NCI-H2107 (cell line): ENCODE results near the gene UVRAG.

Experiments
- DNase-seq: peaks from one replicate; lab custom pipeline; 2025; lab: John Stamatoyannopoulos, UW

UVRAG gene

DNA sequence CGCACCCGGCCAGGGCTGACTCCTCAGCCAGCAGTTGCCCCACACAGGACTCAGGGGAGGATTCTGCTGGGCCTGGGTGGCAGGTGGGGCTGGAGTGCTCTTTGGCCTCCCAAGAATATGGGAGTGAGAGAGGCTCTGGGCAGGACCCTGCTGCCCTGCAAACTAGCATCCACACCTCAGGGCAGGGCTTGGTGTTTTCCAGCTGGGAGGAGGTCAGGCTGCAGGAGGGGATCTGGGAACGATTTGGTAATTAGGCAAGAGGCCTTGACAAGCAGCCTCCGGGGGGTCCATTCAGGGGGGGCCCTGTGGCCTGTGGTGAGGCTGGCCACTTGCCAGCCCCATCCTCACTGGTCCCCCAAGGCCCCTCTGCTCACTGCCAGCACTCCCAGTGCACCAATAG is 355.5 kb downstream of the UVRAG start:
- DNase-seq, result no peak

DNA sequence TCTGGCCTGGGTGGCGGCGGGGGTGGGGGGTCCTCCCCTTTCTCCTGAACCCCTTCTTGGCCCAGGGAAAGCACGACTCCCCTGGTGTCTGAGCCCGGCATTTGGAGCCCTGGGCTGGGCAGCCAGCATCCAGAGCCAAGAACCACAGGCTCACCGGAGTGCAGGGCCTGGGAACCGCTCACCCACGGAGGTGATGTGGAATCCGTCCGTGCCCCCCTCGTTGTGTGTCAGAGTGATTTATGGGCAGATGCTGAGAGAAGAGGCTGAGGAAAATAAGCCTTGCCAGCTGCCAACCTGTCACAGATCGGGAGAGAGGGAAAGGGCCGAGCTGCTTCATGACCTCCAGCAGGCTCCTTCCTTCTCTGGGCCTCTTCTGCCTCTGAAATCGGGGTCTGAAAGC is 357.6 kb downstream of the UVRAG start:
- DNase-seq, result no peak

DNA sequence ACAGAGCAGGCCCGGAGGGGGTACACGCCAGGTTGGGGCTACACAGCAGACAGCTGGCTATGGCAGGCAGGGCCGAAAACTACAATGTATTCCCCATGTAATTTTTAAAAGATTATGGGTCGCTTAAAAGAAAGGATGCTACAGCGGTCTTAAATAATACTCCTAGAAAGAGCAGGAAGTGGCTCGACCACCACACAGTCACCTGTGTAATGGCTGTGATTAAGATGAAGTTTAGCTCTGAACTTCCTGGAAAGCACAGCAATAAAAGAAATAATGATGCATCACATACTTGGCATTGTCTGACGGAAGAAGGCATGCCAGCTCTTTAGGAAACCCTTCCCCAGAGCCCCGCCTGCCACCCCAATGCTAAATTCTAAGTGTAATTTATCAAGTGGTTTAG is 358.7 kb downstream of the UVRAG start:
- DNase-seq, result no peak

GRCh38 chr11:76174330-76174729 is 359.3 kb downstream of the UVRAG start:
- DNase-seq, result no peak

DNA sequence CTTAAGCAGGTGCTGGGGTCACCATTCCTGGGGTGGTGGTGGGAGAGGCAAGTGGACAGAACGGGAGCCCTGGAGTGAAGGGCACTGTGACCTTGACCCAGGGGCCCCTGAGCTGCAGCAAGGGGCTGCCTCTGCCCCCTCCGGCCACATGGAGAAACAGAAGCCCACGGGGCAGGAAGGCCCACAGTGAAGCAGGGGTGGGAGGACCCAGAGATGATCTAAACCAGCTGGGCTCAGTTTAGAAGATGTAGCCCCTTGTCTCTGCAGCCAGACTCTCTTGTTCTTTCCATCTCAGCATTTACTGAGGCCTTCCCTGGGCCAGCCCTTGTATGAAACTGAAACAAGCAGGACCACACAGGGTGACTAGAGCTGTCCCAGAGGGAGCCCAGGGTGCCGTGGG is 360.8 kb downstream of the UVRAG start:
- DNase-seq, result no peak

GRCh38 chr11:76176463-76176862 is 361.5 kb downstream of the UVRAG start:
- DNase-seq, result no peak

DNA sequence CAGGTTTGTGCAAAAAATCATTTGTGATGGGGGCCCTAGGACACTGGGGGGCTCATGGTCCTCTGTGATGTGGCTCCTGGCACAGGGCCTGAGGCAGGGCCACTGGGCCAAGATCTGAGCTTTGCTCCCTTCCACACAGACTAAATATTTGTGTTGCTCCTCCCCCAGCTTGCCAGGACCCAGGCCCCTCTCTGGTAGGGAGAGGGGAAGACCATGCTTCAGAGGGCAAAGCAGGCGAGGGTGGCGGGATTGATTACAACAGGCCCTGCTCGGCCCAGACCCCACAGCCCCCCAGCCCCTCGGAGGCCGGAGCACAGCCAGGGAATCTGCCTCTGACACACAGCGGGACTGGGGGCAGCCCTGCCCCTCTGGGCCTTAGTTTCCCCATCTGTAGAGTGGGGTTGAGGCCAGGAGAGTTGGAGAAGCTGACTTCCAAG is 362.3 kb downstream of the UVRAG start:
- DNase-seq, result no peak

DNA sequence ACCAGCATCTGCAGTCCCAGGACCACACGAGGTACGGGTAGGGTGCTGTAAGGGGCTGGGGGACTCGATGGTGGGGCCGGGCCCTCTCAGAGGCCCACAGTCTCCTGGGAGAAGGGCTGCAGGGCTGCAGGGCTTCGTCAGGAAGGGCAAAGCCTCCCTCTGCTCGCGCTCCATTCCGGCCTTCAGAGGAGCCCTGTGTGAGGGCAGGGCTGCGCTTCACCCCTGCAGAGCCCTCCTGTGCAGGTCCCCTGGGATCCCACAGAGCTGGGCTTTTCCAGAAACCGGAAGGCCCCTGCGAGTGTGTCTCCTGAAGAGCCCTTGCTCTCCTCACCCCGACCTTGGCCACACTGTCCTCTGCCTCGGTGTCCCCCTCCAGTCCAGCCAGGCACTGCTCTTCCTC is 364.1 kb downstream of the UVRAG start:
- no peak for DNase-seq

DNA sequence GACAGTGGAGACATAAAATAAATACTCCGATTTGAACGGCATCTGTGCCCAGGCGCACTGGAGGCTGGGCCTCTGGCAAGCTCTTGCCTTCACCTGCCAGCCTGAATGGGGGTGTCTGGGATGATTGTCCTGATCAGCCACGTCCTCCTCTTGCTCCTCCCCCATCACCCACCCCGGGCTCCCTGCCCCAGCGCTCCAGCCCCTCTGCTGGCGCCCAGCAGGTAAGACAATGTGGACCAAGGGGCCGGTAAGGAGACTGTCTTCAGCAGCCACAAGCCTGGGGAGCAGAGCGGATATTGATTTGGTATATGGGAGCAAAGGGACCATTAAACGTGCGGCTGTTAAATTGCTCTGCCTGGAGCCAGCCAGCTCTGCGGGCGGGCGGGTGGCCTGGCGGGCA is 366.4 kb downstream of the UVRAG start:
- DNase-seq, result no peak

GRCh38 chr11:76184551-76184993 is 369.6 kb downstream of the UVRAG start:
- no peak for DNase-seq

DNA sequence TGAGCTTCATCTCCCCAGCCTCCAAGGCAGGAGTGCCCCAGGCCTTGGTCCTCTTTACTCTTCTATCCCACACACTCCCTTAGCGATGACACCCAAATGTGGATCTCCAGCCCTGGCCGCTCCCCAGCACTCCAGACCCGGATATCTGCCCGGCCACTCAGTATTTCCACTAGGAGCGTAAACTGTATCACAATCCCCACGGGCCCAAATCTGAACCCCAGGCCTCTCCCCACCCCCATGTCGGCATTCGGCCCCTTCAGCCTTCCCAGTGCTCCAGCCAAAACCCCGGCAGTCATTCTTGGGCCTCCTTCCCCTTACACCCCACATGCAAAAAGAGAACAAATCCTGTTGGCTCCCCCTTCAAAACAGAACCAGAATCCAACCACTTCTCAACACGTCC is 370.5 kb downstream of the UVRAG start:
- no peak for DNase-seq

- no peak for DNase-seq
These were observed 371.0 kb downstream of the UVRAG start for GRCh38 chr11:76185931-76186401.

- DNase-seq, result no peak
These were observed 371.8 kb downstream of the UVRAG start for GRCh38 chr11:76186776-76187279.

DNA sequence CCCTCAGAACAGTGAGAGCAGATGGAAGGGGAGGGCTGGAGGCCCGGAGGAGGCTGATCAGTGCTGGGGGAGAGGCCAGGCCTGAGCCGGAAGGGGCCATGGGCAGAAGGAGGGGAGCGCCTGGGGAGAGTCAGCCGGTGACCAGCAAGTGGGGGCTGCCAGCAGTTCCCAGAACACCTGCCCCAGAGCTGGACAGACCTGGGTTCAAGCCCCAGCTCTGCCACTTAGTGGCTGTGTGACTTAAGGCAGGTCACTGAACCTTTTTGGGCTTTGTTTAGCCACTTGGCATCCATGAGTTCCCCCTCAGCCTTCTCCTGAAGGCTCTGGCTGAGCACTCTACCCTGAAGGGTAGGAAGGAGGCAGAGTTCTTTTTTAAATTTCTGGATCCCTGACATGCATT is 373.9 kb downstream of the UVRAG start:
- no peak for DNase-seq

DNA sequence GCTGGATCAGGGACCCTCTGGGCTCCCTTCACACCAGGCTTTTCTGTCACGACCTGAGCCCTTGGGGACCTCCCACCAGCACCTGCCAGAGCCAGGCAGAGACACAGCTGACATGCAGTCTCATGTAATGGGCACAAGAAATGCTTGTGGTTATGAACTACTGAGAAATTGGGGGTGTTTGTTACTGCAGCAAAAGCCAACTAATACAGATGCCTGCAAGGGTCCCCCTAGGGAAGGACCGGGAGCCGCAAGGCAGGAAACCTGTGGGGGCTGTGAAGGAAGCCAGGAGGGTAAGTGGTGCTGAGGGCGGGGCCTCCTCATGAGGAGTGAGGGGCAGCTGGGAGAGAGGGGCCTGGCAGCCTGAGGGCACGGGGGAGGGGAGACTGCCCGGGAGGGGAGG is 374.7 kb downstream of the UVRAG start:
- no peak for DNase-seq

GRCh38 chr11:76190376-76190775 is 375.4 kb downstream of the UVRAG start:
- no peak for DNase-seq
